B cell (primary cell): Measurements from ENCODE around the gene DOHH. TPM values are rescaled to one million over a fixed set of nuclear protein-coding genes. Genes with fewer than 3 reads are reported as not detected.

Experiments used
- ATAC-seq: fragments of 200-7000 bp; cut with Tn5 transposase; one replicate; pipeline ENCODE4 v1.10.0; 2021; ENCODE audit warnings: low read depth, mild to moderate bottlenecking, moderate number of reproducible peaks, moderate library complexity
- CTCF ChIA-PET: fragments of 350-600 bp; sonication (Branson Sonifier 250); formaldehyde crosslinking; loops from one replicate; lab custom pipeline; 2021; ENCODE audit warnings: antibody characterized with exemption, inconsistent platforms; lab: Charles Lee
- POLR2A ChIA-PET: fragments of 350-600 bp; sonication (Branson Sonifier 250); formaldehyde crosslinking; loops from one replicate; lab custom pipeline; 2021; ENCODE audit warnings: antibody characterized with exemption; lab: Charles Lee
- DNase-seq: peaks from one replicate; pipeline ENCODE4 v3.0.0; 2013
- H2AFZ ChIP-seq: 2 replicates; pipeline ENCODE4 v1.6.1; 2012; ENCODE audit warnings: mild to moderate bottlenecking, low read depth, low read length; ENCODE audit not compliant: insufficient read depth, poor library complexity, severe bottlenecking
- H3K27ac ChIP-seq, 2 donors: 1 replicate in 1 of 2; 2 replicates in 1 of 2; pipeline ENCODE4 v1.5.1; 2012 to 2013; ENCODE audit warnings: low read length in 2 of 2, mild to moderate bottlenecking in 2 of 2, moderate library complexity in 1 of 2
- H3K27me3 ChIP-seq, 4 experiments: fragments of 200-600 bp in 1 of 4; sonication (generic) in 1 of 4; replicated peaks in 1 of 4; 1 replicate in 2 of 4; 2 replicates in 2 of 4; pipeline versions ENCODE4 v1.6.1 to v1.7.0; 2013 to 2016; ENCODE audit warnings: low read length in 3 of 4, mild to moderate bottlenecking in 2 of 4, mixed read lengths in 1 of 4, moderate library complexity in 1 of 4; ENCODE audit not compliant: insufficient read depth in 4 of 4, control insufficient read depth in 3 of 4; ENCODE audit errors: control extremely low read depth in 1 of 4
- H3K36me3 ChIP-seq, 2 experiments: replicated peaks in 1 of 2; 1 replicate in 1 of 2; 2 replicates in 1 of 2; pipeline versions ENCODE4 v1.6.1 to v1.7.1; 2013; ENCODE audit warnings: low read length in 1 of 2; ENCODE audit not compliant: insufficient read depth in 2 of 2, control insufficient read depth in 1 of 2; ENCODE audit errors: control extremely low read depth in 1 of 2, extremely low read depth in 1 of 2
- H3K4me1 ChIP-seq, 2 donors: fragments of 200-600 bp in 1 of 2; sonication (generic) in 1 of 2; 1 replicate in 1 of 2; 2 replicates in 1 of 2; pipeline versions ENCODE4 v1.5.1 to v1.6.1; 2013 to 2017; ENCODE audit warnings: low read length in 2 of 2; ENCODE audit not compliant: control insufficient read depth in 2 of 2, insufficient read depth in 2 of 2
- H3K4me2 ChIP-seq: replicated peaks from 2 replicates; pipeline ENCODE3; 2012; ENCODE audit warnings: mild to moderate bottlenecking, low read depth, low read length; ENCODE audit not compliant: poor library complexity, severe bottlenecking
- H3K4me3 ChIP-seq, 5 experiments: fragments of 200-600 bp in 1 of 5; sonication (generic) in 1 of 5; 1 replicate in 3 of 5; 2 replicates in 2 of 5; pipeline versions ENCODE4 v1.5.1 to v1.7.0; 2011 to 2016; ENCODE audit warnings: low read length in 4 of 5, mild to moderate bottlenecking in 4 of 5, low read depth in 2 of 5, control low read depth in 1 of 5, moderate library complexity in 1 of 5; ENCODE audit not compliant: insufficient read depth in 1 of 5; ENCODE audit errors: control extremely low read depth in 1 of 5, extremely low read depth in 1 of 5
- H3K79me2 ChIP-seq: fragments of 200-600 bp; sonication (generic); one replicate; pipeline ENCODE4 v1.6.0; 2016; ENCODE audit warnings: low read length; ENCODE audit not compliant: control insufficient read depth, insufficient read depth
- H3K9ac ChIP-seq: fragments of 200-600 bp; sonication (generic); 2 replicates; pipeline ENCODE4 v1.6.1; 2017; ENCODE audit warnings: mild to moderate bottlenecking, low read length, moderate library complexity
- H3K9me3 ChIP-seq, 3 donors: one replicate each; pipeline versions ENCODE4 v1.6.1 to v1.7.1; 2013; ENCODE audit warnings: low read length in 2 of 3; ENCODE audit not compliant: control insufficient read depth in 2 of 3, insufficient read depth in 1 of 3; ENCODE audit errors: control extremely low read depth in 1 of 3
- H4K20me1 ChIP-seq: 2 replicates; pipeline ENCODE4 v1.6.0; 2012; ENCODE audit warnings: mild to moderate bottlenecking, low read length; ENCODE audit not compliant: insufficient read depth, control insufficient read depth, poor library complexity, severe bottlenecking
- H3K27ac Mint-ChIP-seq: one replicate; pipeline ENCODE4 v1.8.0; 2021; ENCODE audit warnings: mixed read lengths
- H3K27me3 Mint-ChIP-seq: one replicate; pipeline ENCODE4 v1.8.0; 2021; ENCODE audit warnings: mixed read lengths
- H3K4me1 Mint-ChIP-seq: one replicate; pipeline ENCODE4 v1.8.0; 2021; ENCODE audit warnings: mixed read lengths
- H3K4me3 Mint-ChIP-seq: one replicate; pipeline ENCODE4 v1.8.0; 2021; ENCODE audit warnings: mixed read lengths
- H3K9me3 Mint-ChIP-seq: one replicate; pipeline ENCODE4 v1.8.0; 2022; ENCODE audit warnings: mixed read lengths; ENCODE audit not compliant: insufficient read depth
- EZH2 ChIP-seq: IDR thresholded peaks from 2 replicates; pipeline ENCODE4 v1.6.1; 2012; ENCODE audit warnings: borderline replicate concordance, low read depth, mild to moderate bottlenecking, moderate library complexity, low read length; ENCODE audit not compliant: insufficient read depth, poor library complexity, severe bottlenecking
- WGBS: methylation state at CpG from one replicate; pipeline ENCODE4 v1.1.5; 2013; ENCODE audit warnings: missing lambda C conversion rate; ENCODE audit not compliant: insufficient coverage; 5-methylcytosine and 5-hydroxymethylcytosine counted together
- intact Hi-C: fragments of 100-400 bp; cut with micrococcal nuclease; formaldehyde crosslinking; loops from one replicate; pipeline ENCODE4 v1.10.0; 2022
- polyA plus RNA-seq: library from polyadenylated mRNA; depleted of rRNA; stranded (reverse); fragments of >200 nt; gene quantifications from 2 replicates; pipeline ENCODE4 v1.2.3, GENCODE V29; 2012
- total RNA-seq, 2 donors: library from RNA; stranded (reverse); fragments of 120-200 nt in 1 of 2; gene quantifications; 1 replicate in 1 of 2; 2 replicates in 1 of 2; pipeline versions ENCODE4 v1.2.3 to v1.2.4, GENCODE V29; 2013 to 2022
- TF ChIP-seq, protein P1 (sequence below): fragments of 200-600 bp; IDR thresholded peaks from one replicate; pipeline ENCODE4 v1.8.0; 2022; ENCODE audit warnings: antibody characterized with exemption, mild to moderate bottlenecking

The DOHH gene
- total and polyA plus RNA-seq, 2 donors (not counting 1 experiment from before 2014, with no cell fraction given) = 6.6 to 8.6 TPM

GRCh38 chr19:3499738-3500428 is 591 bp downstream of the DOHH start:
- Mint-ChIP-seq H3K27ac (peak overlapping the region; percentile 95), H3K9me3 (no peaks in the 10 kb centered on the region), H3K4me3 (peak overlapping the region; percentile 93), H3K4me1 (peaks cover 22% of the 10 kb centered on the region), H3K27me3 (no peaks in the 10 kb centered on the region)
- H4K20me1 ChIP-seq = no peaks in the 10 kb centered on the region
- peak overlapping the region; percentile 84 to 95 (median 89) for H3K4me3 ChIP-seq
- peak overlapping the region; percentile 88 for H3K4me2 ChIP-seq
- peaks cover 36% of the 10 kb centered on the region for H3K79me2 ChIP-seq
- H3K27me3 ChIP-seq = no peaks in the 10 kb centered on the region
- CTCF ChIA-PET = interaction anchor here (1.2 kb wide), 1 partner anchor 65 kb away, joined by 6 read pairs; no protein-coding TSS in a partner anchor
- H3K9ac ChIP-seq = peak overlapping the region; percentile 84
- ATAC-seq (no peak), DNase-seq (peak; percentile 42)
- H3K4me1 ChIP-seq = peaks cover 10 to 15% of the 10 kb centered on the region in 2 donors
- peak overlapping the region; percentile 86 for H2AFZ ChIP-seq
- H3K36me3 ChIP-seq = peaks cover 0 to 15% of the 10 kb centered on the region in 2 experiments
- no peak for TF ChIP-seq EZH2
- TF ChIP-seq, protein P1, sequence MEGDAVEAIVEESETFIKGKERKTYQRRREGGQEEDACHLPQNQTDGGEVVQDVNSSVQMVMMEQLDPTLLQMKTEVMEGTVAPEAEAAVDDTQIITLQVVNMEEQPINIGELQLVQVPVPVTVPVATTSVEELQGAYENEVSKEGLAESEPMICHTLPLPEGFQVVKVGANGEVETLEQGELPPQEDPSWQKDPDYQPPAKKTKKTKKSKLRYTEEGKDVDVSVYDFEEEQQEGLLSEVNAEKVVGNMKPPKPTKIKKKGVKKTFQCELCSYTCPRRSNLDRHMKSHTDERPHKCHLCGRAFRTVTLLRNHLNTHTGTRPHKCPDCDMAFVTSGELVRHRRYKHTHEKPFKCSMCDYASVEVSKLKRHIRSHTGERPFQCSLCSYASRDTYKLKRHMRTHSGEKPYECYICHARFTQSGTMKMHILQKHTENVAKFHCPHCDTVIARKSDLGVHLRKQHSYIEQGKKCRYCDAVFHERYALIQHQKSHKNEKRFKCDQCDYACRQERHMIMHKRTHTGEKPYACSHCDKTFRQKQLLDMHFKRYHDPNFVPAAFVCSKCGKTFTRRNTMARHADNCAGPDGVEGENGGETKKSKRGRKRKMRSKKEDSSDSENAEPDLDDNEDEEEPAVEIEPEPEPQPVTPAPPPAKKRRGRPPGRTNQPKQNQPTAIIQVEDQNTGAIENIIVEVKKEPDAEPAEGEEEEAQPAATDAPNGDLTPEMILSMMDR = no peak
- WGBS = 11% methylated on average over 13 of the region's 18 CpGs
- H3K9me3 ChIP-seq = no peaks in the 10 kb centered on the region
- peak overlapping the region; percentile 93 to 96 for H3K27ac ChIP-seq
- intact Hi-C loops = loop anchor here (1.0 to 10.0 kb wide), 4 partner anchors 65 to 975 kb away; partner anchors contain the start of genes CACTIN, HDGFL2 and NCLN
- POLR2A ChIA-PET = no interaction called here
